Measurements from ENCODE around the gene CUL1.

CUL1 gene

GRCh38 chr7:148721390-148721789 lies 22.7 kb downstream of the CUL1 start:
- DNase-seq: no peak

- no peak for DNase-seq
Observed at GRCh38 chr7:148722340-148723165, 23.9 kb downstream of the CUL1 start.

GRCh38 chr7:148723166-148723559 lies 24.5 kb downstream of the CUL1 start:
- no peak for DNase-seq

GRCh38 chr7:148723846-148724245 lies 25.1 kb downstream of the CUL1 start:
- DNase-seq: no peak

- DNase-seq: no peak
Observed at GRCh38 chr7:148726385-148726784, 27.7 kb downstream of the CUL1 start.

GRCh38 chr7:148727501-148728278 lies 29.0 kb downstream of the CUL1 start:
- DNase-seq: no peak

GRCh38 chr7:148729984-148730733 lies 31.5 kb downstream of the CUL1 start:
- no peak for DNase-seq

- no peak for DNase-seq
Observed at GRCh38 chr7:148732862-148733261, 34.2 kb downstream of the CUL1 start.

- no peak for DNase-seq
Observed at GRCh38 chr7:148733496-148733895, 34.8 kb downstream of the CUL1 start.

GRCh38 chr7:148735141-148735540 lies 36.4 kb downstream of the CUL1 start:
- DNase-seq: no peak

- DNase-seq: no peak
Observed at GRCh38 chr7:148735967-148736366, 37.3 kb downstream of the CUL1 start.

GRCh38 chr7:148738737-148739535 lies 40.2 kb downstream of the CUL1 start:
- no peak for DNase-seq

- DNase-seq: no peak
Observed at GRCh38 chr7:148746135-148746534, 47.4 kb downstream of the CUL1 start.

- DNase-seq: no peak
Observed at GRCh38 chr7:148747274-148747673, 48.6 kb downstream of the CUL1 start.

GRCh38 chr7:148750442-148751355 lies 52.0 kb downstream of the CUL1 start:
- no peak for DNase-seq

GRCh38 chr7:148753224-148753623 lies 54.5 kb downstream of the CUL1 start:
- no peak for DNase-seq

GRCh38 chr7:148754912-148755311 lies 56.2 kb downstream of the CUL1 start:
- no peak for DNase-seq

- DNase-seq: no peak
Observed at GRCh38 chr7:148761499-148762278, 63.0 kb downstream of the CUL1 start.

- DNase-seq: no peak
Observed at GRCh38 chr7:148763622-148764021, 64.9 kb downstream of the CUL1 start.

GRCh38 chr7:148770004-148770403 lies 71.3 kb downstream of the CUL1 start:
- no peak for DNase-seq
